Measurements from ENCODE around the gene RNF207. TPM values are rescaled to one million over a fixed set of nuclear protein-coding genes. Genes with fewer than 3 reads are reported as not detected.
A peak's percentile ranks its signal among the peaks of the same experiment; 100 is the strongest.

Gene RNF207
- total RNA-seq, 1 donor from 2014 or later = 19.4 TPM

- TF ChIP-seq POLR2A (IDR thresholded peaks at IDR 0.05) (no peak), POLR2AphosphoS5 (IDR thresholded peaks at IDR 0.05; ENCODE audit: insufficient read depth in 1 of 2, low read depth in 1 of 2) (no peak), CTCF (IDR thresholded peaks at IDR 0.05) (no peak)
- DNase-seq (ENCODE audit: extremely low spot score in 2 of 2) = no peak
- H3K4me1 ChIP-seq = peaks cover 10% of the 10 kb centered on the region
- peak overlapping the region; percentile 24 for H3K27ac ChIP-seq
- no peak overlapping the region for H3K4me3 ChIP-seq
- no peaks in the 10 kb centered on the region for H3K27me3 ChIP-seq
- H3K9me3 ChIP-seq = no peaks in the 10 kb centered on the region
- H3K36me3 ChIP-seq = peaks cover 0 to 45% of the 10 kb centered on the region in 2 donors
- intact Hi-C loops (cut with DNase I) = no loop called here
Observed at GRCh38 chr1:6222636-6223035, 16.7 kb downstream of the RNF207 start.

- Histone ChIP-seq H3K9me3 (no peaks in the 10 kb centered on the region), H3K27me3 (no peaks in the 10 kb centered on the region), H3K27ac (no peak overlapping the region), H3K4me1 (peaks cover 10% of the 10 kb centered on the region), H3K4me3 (no peak overlapping the region), H3K36me3 (peaks cover 0 to 49% of the 10 kb centered on the region in 2 donors)
- no peak for TF ChIP-seq POLR2AphosphoS5 (IDR thresholded peaks at IDR 0.05; ENCODE audit: insufficient read depth in 1 of 2, low read depth in 1 of 2)
- no peak for TF ChIP-seq POLR2A (IDR thresholded peaks at IDR 0.05)
- TF ChIP-seq CTCF (IDR thresholded peaks at IDR 0.05) = no peak
- intact Hi-C loops (cut with DNase I) = no loop called here
- DNase-seq (ENCODE audit: extremely low spot score in 2 of 2) = no peak
Observed at GRCh38 chr1:6223617-6224016, 17.7 kb downstream of the RNF207 start.

GRCh38 chr1:6224718-6225117 lies 18.8 kb downstream of the RNF207 start:
- Histone ChIP-seq H3K9me3 (no peaks in the 10 kb centered on the region), H3K4me1 (peaks cover 10% of the 10 kb centered on the region), H3K27me3 (no peaks in the 10 kb centered on the region), H3K4me3 (no peak overlapping the region), H3K36me3 (peaks cover 0 to 49% of the 10 kb centered on the region in 2 donors), H3K27ac (no peak overlapping the region)
- TF ChIP-seq CTCF (IDR thresholded peaks at IDR 0.05) (no peak), POLR2A (IDR thresholded peaks at IDR 0.05) (no peak), POLR2AphosphoS5 (IDR thresholded peaks at IDR 0.05; ENCODE audit: insufficient read depth in 1 of 2, low read depth in 1 of 2) (no peak)
- intact Hi-C loops (cut with DNase I) = no loop called here
- DNase-seq (ENCODE audit: extremely low spot score in 2 of 2) = no peak

GRCh38 chr1:6225651-6226050 lies 19.7 kb downstream of the RNF207 start:
- intact Hi-C loops (cut with DNase I) = no loop called here
- Histone ChIP-seq H3K4me3 (no peak overlapping the region), H3K9me3 (no peaks in the 10 kb centered on the region), H3K4me1 (peaks cover 10% of the 10 kb centered on the region), H3K27ac (no peak overlapping the region), H3K27me3 (no peaks in the 10 kb centered on the region), H3K36me3 (peaks cover 0 to 49% of the 10 kb centered on the region in 2 donors)
- no peak for DNase-seq (ENCODE audit: extremely low spot score in 2 of 2)
- TF ChIP-seq POLR2A (IDR thresholded peaks at IDR 0.05) (no peak), CTCF (IDR thresholded peaks at IDR 0.05) (no peak), POLR2AphosphoS5 (IDR thresholded peaks at IDR 0.05; ENCODE audit: insufficient read depth in 1 of 2, low read depth in 1 of 2) (no peak)

GRCh38 chr1:6233376-6233775 lies 27.5 kb downstream of the RNF207 start:
- DNase-seq (ENCODE audit: extremely low spot score in 2 of 2) = no peak
- Histone ChIP-seq H3K36me3 (peaks cover 0 to 32% of the 10 kb centered on the region in 2 donors), H3K4me3 (no peak overlapping the region), H3K27ac (no peak overlapping the region), H3K4me1 (peaks cover 12% of the 10 kb centered on the region), H3K27me3 (no peaks in the 10 kb centered on the region), H3K9me3 (no peaks in the 10 kb centered on the region)
- intact Hi-C loops (cut with DNase I) = no loop called here
- no peak for TF ChIP-seq POLR2A (IDR thresholded peaks at IDR 0.05)
- no peak for TF ChIP-seq CTCF (IDR thresholded peaks at IDR 0.05)
- TF ChIP-seq POLR2AphosphoS5 (IDR thresholded peaks at IDR 0.05; ENCODE audit: insufficient read depth in 1 of 2, low read depth in 1 of 2) = no peak
